Motor neuron (in vitro differentiated cells): ENCODE data around the gene CHRM1. TPM values are rescaled to one million over a fixed set of nuclear protein-coding genes. Genes with fewer than 3 reads are reported as not detected.

Experiments
- ATAC-seq, 8 experiments: fragments of 200-7000 bp; cut with Tn5 transposase; replicated peaks in 6 of 8; 2 replicates each; pipeline ENCODE4 v1.8.0; 2021; ENCODE audit warnings: mild to moderate bottlenecking in 8 of 8, moderate library complexity in 8 of 8
- H3K27ac ChIP-seq, 2 donors: fragments of 250-450 bp; sonication (Bioruptor Pico); 2 replicates each; pipeline ENCODE4 v1.9.0; 2021; ENCODE audit warnings: antibody characterized with exemption in 2 of 2, mild to moderate bottlenecking in 2 of 2, moderate library complexity in 1 of 2
- H3K4me1 ChIP-seq, 2 donors: fragments of 250-450 bp; sonication (Bioruptor Pico); replicated peaks in 1 of 2; 2 replicates each; pipeline ENCODE4 v1.6.1; 2021; ENCODE audit warnings: antibody characterized with exemption in 2 of 2, mild to moderate bottlenecking in 2 of 2, moderate library complexity in 1 of 2
- H3K4me3 ChIP-seq, 5 donors: fragments of 250-450 bp; sonication (Bioruptor Pico); 2 replicates each; pipeline ENCODE4 v1.9.0; 2021; ENCODE audit warnings: antibody characterized with exemption in 5 of 5, mild to moderate bottlenecking in 5 of 5, moderate library complexity in 4 of 5
- WGBS, 10 experiments: fragments of 450-650 bp; shearing (Covaris generic); methylation state at CpG; one replicate each; pipeline ENCODE4 v1.0.0; 2022; 5-methylcytosine and 5-hydroxymethylcytosine counted together
- in situ Hi-C, 9 experiments: fragments of 400-800 bp; cut with MboI; loops; one replicate each; pipeline ENCODE4 v1.15.0; 2021; ENCODE audit warnings: low sequenced_read_pairs in 9 of 9, low pct_unique_long_range_greater_than_20kb in 2 of 9; ENCODE audit not compliant: unreplicated experiment in 9 of 9
- total RNA-seq, 8 experiments: library from RNA; unstranded; fragments of 300-600 nt; gene quantifications; 2 replicates each; pipeline versions ENCODE4 v1.2.3 to v1.2.4, GENCODE V29; 2022

CHRM1 gene
- total RNA-seq, 8 experiments from 2014 or later: 0.04 to 0.81 (median 0.19) TPM; not detected in 2

GRCh38 chr11:62933750-62934495 is 12.8 kb upstream of the CHRM1 start:
- no peak overlapping the region for H3K4me3 ChIP-seq
- 33 to 100% (median 81%) methylated on average over 1 to 2 of the region's 5 CpGs; no CpG with 5 or more reads in 6 of the 10 experiments for WGBS, 10 experiments
- no peaks in the 10 kb centered on the region for H3K4me1 ChIP-seq
- in situ Hi-C loops: no loop called here
- ATAC-seq: no peak
- no peak overlapping the region for H3K27ac ChIP-seq

- ATAC-seq: no peak
These were observed 12.1 kb upstream of the CHRM1 start for GRCh38 chr11:62933285-62933684.

GRCh38 chr11:62931499-62932278 is 10.5 kb upstream of the CHRM1 start:
- in situ Hi-C loops: no loop called here
- 25 to 76% (median 44%) methylated on average over 2 to 8 of the region's 8 CpGs; no CpG with 5 or more reads in 1 of the 10 experiments for WGBS, 10 experiments
- H3K4me1 ChIP-seq: peaks cover 10 to 19% of the 10 kb centered on the region in 2 donors
- no peak overlapping the region for H3K27ac ChIP-seq
- ATAC-seq: peak in 5 of 8 experiments; percentile 19 to 67 (median 50)
- no peak overlapping the region for H3K4me3 ChIP-seq

More at GRCh38 chr11:62933285-62933684, 12.1 kb upstream of the CHRM1 start:
- Histone ChIP-seq H3K4me3 (no peak overlapping the region), H3K4me1 (peaks cover 0 to 5% of the 10 kb centered on the region in 2 donors), H3K27ac (no peak overlapping the region)
- WGBS, 10 experiments: 100% methylated on average over 1 to 4 of the region's 13 CpGs; no CpG with 5 or more reads in 8 of the 10 experiments
- in situ Hi-C loops: no loop called here

GRCh38 chr11:62930666-62931065 is 9.5 kb upstream of the CHRM1 start:
- in situ Hi-C loops: no loop called here
- peaks cover 10 to 25% of the 10 kb centered on the region in 2 donors for H3K4me1 ChIP-seq

GRCh38 chr11:62930157-62930556 is 9.0 kb upstream of the CHRM1 start:
- Histone ChIP-seq H3K27ac (no peak overlapping the region), H3K4me1 (peaks cover 10 to 25% of the 10 kb centered on the region in 2 donors), H3K4me3 (no peak overlapping the region)
- 0 to 76% (median 57%) methylated on average over 1 to 3 of the region's 4 CpGs; no CpG with 5 or more reads in 6 of the 10 experiments for WGBS, 10 experiments
- peak in 1 of 8 experiments; percentile 22 for ATAC-seq
- in situ Hi-C loops: no loop called here

More at GRCh38 chr11:62930666-62931065, 9.5 kb upstream of the CHRM1 start:
- Histone ChIP-seq H3K27ac (no peak overlapping the region), H3K4me3 (no peak overlapping the region)
- WGBS, 10 experiments: 0 to 89% (median 17%) methylated on average over 1 of the region's 1 CpG; no CpG with 5 or more reads in 5 of the 10 experiments
- ATAC-seq: no peak

- Histone ChIP-seq H3K4me3 (no peak overlapping the region), H3K27ac (no peak overlapping the region), H3K4me1 (peaks cover 10 to 31% of the 10 kb centered on the region in 2 donors)
- ATAC-seq: peak in 5 of 8 experiments; percentile 72 to 90 (median 81)
- in situ Hi-C loops: no loop called here
- 0 to 73% (median 13%) methylated on average over 2 to 6 of the region's 13 CpGs; no CpG with 5 or more reads in 6 of the 10 experiments for WGBS, 10 experiments
These were observed 6.8 kb upstream of the CHRM1 start for GRCh38 chr11:62928011-62928410.

- Histone ChIP-seq H3K4me3 (no peak overlapping the region), H3K27ac (no peak overlapping the region), H3K4me1 (peaks cover 10 to 31% of the 10 kb centered on the region in 2 donors)
- WGBS, 10 experiments: 37 to 80% (median 50%) methylated on average over 2 to 5 of the region's 53 CpGs; no CpG with 5 or more reads in 6 of the 10 experiments
- no peak for ATAC-seq
- in situ Hi-C loops: no loop called here
These were observed 5.7 kb upstream of the CHRM1 start for GRCh38 chr11:62926680-62927455.

GRCh38 chr11:62925745-62926679 is 4.8 kb upstream of the CHRM1 start:
- peak overlapping the region in 1 of 5 donors; percentile 9 for H3K4me3 ChIP-seq
- no peak overlapping the region for H3K27ac ChIP-seq
- peak in 3 of 8 experiments; percentile 13 to 34 (median 14) for ATAC-seq
- peaks cover 10 to 31% of the 10 kb centered on the region in 2 donors for H3K4me1 ChIP-seq
- in situ Hi-C loops: no loop called here
- WGBS, 10 experiments: 10 to 83% (median 33%) methylated on average over 2 to 14 of the region's 71 CpGs; no CpG with 5 or more reads in 3 of the 10 experiments

- Histone ChIP-seq H3K4me3 (no peak overlapping the region), H3K4me1 (peaks cover 10 to 31% of the 10 kb centered on the region in 2 donors), H3K27ac (no peak overlapping the region)
- ATAC-seq: no peak
- WGBS, 10 experiments: 58 to 66% (median 59%) methylated on average over 3 to 10 of the region's 14 CpGs; no CpG with 5 or more reads in 7 of the 10 experiments
- in situ Hi-C loops: no loop called here
These were observed 4.1 kb upstream of the CHRM1 start for GRCh38 chr11:62925308-62925707.

- peaks cover 10 to 39% of the 10 kb centered on the region in 2 donors for H3K4me1 ChIP-seq
- ATAC-seq: peak in 1 of 8 experiments; percentile 9
- in situ Hi-C loops: loop anchor here in 3 of 9 experiments (25.0 kb wide), 3 partner anchors 288 to 738 kb away; partner anchors contain the start of gene ATL3 (in 1 of the 3)
- WGBS, 10 experiments: 17 to 46% (median 30%) methylated on average over 2 to 15 of the region's 52 CpGs; no CpG with 5 or more reads in 3 of the 10 experiments
- H3K27ac ChIP-seq: no peak overlapping the region
- H3K4me3 ChIP-seq: peak overlapping the region in 4 of 5 donors; percentile 7 to 24 (median 16)
These were observed 2.6 kb upstream of the CHRM1 start for GRCh38 chr11:62923601-62924411.
